HPDE6-E6E7 (cell line): ENCODE results near the gene VTCN1.
"Not testable (repeated sequence)": the region's sequence is repeated elsewhere in the genome, so short reads cannot be mapped to it uniquely, and the experiment has no call there.

Experiments
- DNase-seq: peaks from one replicate; pipeline ENCODE4 v3.0.0; 2011; ENCODE audit warnings: missing footprints; ENCODE audit errors: extremely low spot score

The VTCN1 gene

GRCh38 chr1:117210831-117211261 lies at the start of gene VTCN1:
TSS of gene VTCN1 (minus strand) at chr1:117210927. CDS start at chr1:117210855, 72 bp downstream.
- DNase-seq, result peak; percentile 95

DNA sequence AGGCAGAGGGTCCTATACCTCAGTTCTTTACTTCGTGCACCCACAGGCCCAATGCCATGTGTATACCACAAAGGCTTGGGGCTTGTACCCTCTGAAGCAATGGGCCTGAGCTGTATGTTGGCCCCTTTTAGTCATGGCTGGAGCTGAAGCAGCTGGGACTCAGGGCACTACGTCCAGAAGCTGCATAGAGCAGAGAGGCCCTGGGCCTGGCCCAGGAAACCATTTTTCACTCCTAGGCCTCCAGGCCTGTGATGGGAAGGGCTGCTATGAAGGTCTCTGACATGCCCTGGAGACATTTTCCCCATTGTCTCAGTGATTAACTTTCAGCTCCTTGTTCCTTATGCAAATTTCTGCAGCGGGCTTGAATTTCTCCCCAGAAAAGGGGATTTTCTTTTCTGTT lies 48.1 kb upstream of the VTCN1 start:
- no peak for DNase-seq

DNA sequence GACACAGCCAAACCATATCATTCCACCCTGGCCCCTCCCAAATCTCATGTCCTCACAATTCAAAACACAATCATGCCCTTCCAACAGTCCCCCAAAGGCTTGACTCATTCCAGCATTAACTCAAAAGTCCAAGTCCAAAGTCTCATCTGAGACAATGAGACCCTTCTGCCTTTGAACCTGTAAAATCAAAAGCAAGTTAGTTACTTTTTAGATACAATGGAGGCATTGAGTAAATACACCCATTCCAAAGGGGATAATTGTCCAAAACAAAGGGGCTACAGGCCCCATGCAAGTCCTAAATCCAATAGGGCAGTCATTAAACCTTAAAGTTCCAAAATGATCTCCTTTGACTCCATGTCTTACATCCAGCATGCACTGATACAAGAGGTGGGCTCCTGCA lies 47.3 kb upstream of the VTCN1 start:
- DNase-seq, result not testable (repeated sequence)

GRCh38 chr1:117257291-117257690 lies 46.6 kb upstream of the VTCN1 start:
- no peak for DNase-seq

- no peak for DNase-seq
Observed at GRCh38 chr1:117250061-117250606, 39.4 kb upstream of the VTCN1 start.

- no peak for DNase-seq
Observed at GRCh38 chr1:117244971-117245370, 34.2 kb upstream of the VTCN1 start.

- DNase-seq, result no peak
Observed at GRCh38 chr1:117244306-117244705, 33.6 kb upstream of the VTCN1 start.

DNA sequence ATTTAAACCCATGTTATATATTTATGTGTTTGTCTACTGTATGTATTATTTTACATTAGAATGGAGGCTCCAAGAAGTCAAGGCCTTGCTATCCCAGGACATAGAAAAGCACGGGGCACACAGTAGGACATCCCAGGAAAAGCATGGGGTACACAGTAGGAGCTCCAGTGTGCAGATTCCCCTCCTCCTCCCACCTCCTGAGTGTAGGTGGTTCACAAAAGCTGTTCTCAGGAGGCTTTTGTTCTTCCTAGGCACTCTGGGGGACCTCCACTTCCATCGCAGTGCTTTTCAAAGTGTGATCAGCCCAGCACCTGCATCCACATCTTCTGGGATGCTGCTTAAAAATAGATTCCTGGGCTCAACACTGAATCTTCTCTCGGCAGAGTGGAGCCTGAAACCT lies 30.8 kb upstream of the VTCN1 start:
- no peak for DNase-seq

- DNase-seq, result no peak
Observed at GRCh38 chr1:117240547-117240946, 29.8 kb upstream of the VTCN1 start.

- no peak for DNase-seq
Observed at GRCh38 chr1:117239467-117239866, 28.7 kb upstream of the VTCN1 start.

GRCh38 chr1:117237726-117238381 lies 27.1 kb upstream of the VTCN1 start:
- DNase-seq, result no peak

DNA sequence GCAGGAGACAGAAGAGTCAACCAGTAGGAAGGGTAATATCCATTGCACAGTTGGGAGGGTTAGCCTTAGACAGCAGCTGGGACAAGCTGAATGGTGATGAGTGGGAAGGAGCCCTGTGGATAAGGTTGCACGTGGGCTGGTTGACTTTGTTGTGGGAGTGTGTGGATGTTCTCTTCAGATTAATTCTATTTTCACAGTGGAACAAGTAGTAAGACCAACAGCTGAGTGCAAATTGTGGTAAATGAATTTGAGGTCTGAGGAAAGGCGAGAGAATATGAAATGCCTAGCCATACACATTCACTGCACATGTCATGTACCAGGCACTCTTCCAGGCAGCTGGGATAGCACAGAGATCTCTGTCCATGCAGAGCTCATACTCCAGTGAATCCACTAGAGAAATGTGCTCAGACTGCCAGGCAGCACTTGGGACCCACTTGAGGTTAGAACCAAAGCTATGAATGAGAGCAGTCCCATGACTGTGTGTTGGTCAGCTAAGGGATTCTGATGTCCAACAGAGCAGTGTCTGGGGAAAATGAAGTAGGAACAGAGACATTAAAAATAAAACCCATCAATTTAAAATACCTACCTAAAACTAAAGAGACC lies 25.2 kb upstream of the VTCN1 start:
- DNase-seq, result no peak

GRCh38 chr1:117232531-117232930 lies 21.8 kb upstream of the VTCN1 start:
- DNase-seq, result no peak

DNA sequence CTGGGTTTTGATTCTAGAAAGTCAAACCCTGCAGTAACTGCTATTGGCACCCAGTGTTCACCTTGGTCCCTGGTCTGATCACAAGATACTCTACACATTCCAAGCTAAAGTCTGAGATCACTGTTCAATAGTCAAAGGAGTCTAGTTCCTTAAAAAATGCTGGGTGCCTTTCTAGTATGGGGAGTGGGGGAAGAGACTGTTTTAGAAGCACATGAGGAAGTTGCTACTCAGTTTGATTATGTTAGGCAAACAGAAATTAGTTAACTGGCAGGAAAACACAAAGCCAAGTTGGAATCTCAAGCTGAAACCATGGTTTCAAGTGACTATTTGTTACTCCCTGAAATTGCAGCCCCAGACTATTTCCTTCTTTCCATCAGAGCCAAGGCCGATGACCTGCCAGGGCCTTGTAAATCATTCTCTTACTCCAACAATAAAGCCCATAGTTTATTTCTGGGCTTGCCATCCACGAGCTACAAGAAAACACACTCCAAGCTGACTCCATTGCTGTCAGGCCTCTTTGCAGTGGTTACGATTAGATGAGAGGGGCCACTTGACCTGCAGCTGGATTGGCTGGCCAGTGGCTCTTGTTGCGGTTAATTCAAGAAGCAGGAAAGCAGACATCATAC lies 21.1 kb upstream of the VTCN1 start:
- DNase-seq, result no peak

DNA sequence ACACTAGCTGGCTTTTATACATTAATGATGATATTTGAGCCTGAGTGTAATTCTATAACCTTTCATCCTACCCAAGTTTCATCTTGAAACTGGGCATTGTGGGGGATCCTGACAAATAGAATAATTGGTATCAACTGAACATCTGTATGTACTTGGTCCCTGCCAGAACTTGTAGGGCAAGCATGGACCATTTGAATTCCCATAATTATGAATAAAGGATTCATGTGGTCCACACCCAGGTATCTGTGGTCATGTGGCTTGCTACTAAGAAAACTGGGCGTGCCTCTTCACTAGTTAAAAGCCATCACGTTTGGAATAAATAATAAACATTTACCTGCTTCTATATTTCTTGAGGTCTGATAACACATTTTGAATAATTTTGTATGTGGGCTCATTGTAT lies 20.6 kb upstream of the VTCN1 start:
- no peak for DNase-seq

GRCh38 chr1:117229217-117229616 lies 18.5 kb upstream of the VTCN1 start:
- DNase-seq, result no peak

- no peak for DNase-seq
Observed at GRCh38 chr1:117225931-117226330, 15.2 kb upstream of the VTCN1 start.

- DNase-seq, result no peak
Observed at GRCh38 chr1:117216718-117217117, 6.0 kb upstream of the VTCN1 start.

- no peak for DNase-seq
Observed at GRCh38 chr1:117215733-117216462, 5.2 kb upstream of the VTCN1 start.

DNA sequence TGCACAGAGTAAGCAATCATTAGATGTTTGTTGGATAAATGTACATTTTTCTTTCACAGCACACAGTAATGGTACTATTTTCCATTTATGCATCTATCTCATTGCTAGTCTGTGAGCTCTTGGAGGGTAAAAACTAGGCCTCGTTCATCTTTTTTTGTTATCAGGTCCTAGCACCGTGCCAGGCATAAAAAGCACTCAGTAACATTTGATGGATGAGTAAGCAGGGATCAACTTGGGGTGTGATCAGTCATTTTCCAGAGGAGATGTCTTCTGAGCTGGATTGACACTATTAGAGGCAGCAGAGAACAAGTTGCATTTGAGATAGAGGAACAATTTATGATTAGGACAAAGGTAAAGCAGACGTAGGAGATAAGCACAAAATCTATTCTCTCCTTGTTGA lies 4.3 kb upstream of the VTCN1 start:
- DNase-seq, result no peak

- no peak for DNase-seq
Observed at GRCh38 chr1:117213046-117213445, 2.3 kb upstream of the VTCN1 start.

GRCh38 chr1:117210386-117210785 lies 341 bp downstream of the VTCN1 start:
- no peak for DNase-seq
